ENCODE data around the gene DHRS9. TPM values are rescaled to one million over a fixed set of nuclear protein-coding genes. Genes with fewer than 3 reads are reported as not detected.
A peak's percentile ranks its signal among the peaks of the same experiment; 100 is the strongest.

The DHRS9 gene
- total and polyA plus RNA-seq, 9 of the 15 experiments (the other 6 are each of a cell fraction or from before 2014, with no cell fraction given), result 0.27 to 1.7 (median 0.69) TPM

DNA sequence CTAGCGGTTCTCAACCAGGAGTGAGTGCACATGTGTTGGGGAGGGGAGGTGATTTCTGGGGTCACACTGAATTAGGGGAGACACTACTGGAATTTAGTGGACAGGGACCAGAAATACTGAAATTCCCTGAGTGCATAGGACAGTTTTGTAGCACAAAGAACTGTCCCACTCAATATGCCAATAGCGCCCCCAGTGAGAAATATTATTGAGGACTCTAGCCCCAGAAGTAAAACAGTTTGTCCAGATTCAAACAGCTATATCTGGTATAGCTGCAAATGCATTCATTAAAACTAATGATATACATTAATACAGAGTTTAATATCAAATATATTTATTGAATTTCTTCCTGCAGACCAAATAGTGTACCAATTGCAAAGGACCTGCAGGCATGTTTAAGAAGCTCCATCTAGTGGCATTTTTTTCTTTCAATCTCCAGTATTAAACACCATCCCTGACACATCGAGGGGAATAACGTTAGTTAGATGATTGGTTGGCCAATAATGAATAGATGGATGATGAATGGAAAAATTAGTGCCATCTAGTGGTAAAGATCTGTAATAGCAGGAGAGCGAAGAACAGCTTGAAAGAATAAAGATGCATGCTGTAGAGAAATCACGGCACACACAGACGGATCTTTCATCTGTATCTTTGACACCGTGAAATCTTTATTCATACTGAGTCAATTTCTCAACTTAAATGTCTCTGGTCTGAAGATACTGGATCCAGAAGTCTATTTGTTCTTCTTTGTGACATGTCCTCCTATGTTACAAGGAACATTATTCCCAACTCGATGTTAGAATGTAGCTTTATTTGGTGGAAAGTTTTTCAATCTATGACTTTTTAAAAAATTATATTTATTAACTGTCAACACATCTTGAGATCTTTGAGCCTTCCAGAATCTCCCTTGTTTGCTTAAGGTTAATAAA is 62.5 kb downstream of the DHRS9 start (continued):
- no peak for TF ChIP-seq STAG1 (CRISPR knock-in tag; IDR thresholded peaks at IDR 0.05; ENCODE audit: borderline replicate concordance)
- no peak for TF ChIP-seq HDAC3 (IDR thresholded peaks at IDR 0.05; ENCODE audit: borderline replicate concordance, partially characterized antibody)
- no peak for TF ChIP-seq ZBTB17 (CRISPR knock-in tag; IDR thresholded peaks at IDR 0.05)
- no peak for TF ChIP-seq HIVEP1 (CRISPR knock-in tag; IDR thresholded peaks at IDR 0.05)
- TF ChIP-seq U2AF1 (optimal IDR thresholded peaks at IDR 0.05; ENCODE audit: low read depth, low read length), result no peak
- TF ChIP-seq MTF1 (CRISPR knock-in tag; IDR thresholded peaks at IDR 0.05; ENCODE audit: borderline replicate concordance), result no peak
- no peak for TF ChIP-seq HDAC2 (IDR thresholded peaks at IDR 0.05)
- no peak for TF ChIP-seq FOXM1 (IDR thresholded peaks at IDR 0.05; ENCODE audit: low read depth)
- no peak for TF ChIP-seq FOXM1 (CRISPR knock-in tag; IDR thresholded peaks at IDR 0.05; ENCODE audit: low read depth)
- TF ChIP-seq, protein P1, sequence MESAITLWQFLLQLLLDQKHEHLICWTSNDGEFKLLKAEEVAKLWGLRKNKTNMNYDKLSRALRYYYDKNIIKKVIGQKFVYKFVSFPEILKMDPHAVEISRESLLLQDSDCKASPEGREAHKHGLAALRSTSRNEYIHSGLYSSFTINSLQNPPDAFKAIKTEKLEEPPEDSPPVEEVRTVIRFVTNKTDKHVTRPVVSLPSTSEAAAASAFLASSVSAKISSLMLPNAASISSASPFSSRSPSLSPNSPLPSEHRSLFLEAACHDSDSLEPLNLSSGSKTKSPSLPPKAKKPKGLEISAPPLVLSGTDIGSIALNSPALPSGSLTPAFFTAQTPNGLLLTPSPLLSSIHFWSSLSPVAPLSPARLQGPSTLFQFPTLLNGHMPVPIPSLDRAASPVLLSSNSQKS (CRISPR knock-in tag; IDR thresholded peaks at IDR 0.05), result no peak
- TF ChIP-seq RBBP5 (IDR thresholded peaks at IDR 0.05; ENCODE audit: borderline replicate concordance, insufficient read depth, low read length, poor library complexity, severe bottlenecking), result no peak
- peak; percentile 34; the same call in 1 of the 2 replicates for TF ChIP-seq CEBPB (tag; IDR thresholded peaks at IDR 0.05)
- no peak for TF ChIP-seq YBX1 (IDR thresholded peaks at IDR 0.05)
- TF ChIP-seq, protein P2, sequence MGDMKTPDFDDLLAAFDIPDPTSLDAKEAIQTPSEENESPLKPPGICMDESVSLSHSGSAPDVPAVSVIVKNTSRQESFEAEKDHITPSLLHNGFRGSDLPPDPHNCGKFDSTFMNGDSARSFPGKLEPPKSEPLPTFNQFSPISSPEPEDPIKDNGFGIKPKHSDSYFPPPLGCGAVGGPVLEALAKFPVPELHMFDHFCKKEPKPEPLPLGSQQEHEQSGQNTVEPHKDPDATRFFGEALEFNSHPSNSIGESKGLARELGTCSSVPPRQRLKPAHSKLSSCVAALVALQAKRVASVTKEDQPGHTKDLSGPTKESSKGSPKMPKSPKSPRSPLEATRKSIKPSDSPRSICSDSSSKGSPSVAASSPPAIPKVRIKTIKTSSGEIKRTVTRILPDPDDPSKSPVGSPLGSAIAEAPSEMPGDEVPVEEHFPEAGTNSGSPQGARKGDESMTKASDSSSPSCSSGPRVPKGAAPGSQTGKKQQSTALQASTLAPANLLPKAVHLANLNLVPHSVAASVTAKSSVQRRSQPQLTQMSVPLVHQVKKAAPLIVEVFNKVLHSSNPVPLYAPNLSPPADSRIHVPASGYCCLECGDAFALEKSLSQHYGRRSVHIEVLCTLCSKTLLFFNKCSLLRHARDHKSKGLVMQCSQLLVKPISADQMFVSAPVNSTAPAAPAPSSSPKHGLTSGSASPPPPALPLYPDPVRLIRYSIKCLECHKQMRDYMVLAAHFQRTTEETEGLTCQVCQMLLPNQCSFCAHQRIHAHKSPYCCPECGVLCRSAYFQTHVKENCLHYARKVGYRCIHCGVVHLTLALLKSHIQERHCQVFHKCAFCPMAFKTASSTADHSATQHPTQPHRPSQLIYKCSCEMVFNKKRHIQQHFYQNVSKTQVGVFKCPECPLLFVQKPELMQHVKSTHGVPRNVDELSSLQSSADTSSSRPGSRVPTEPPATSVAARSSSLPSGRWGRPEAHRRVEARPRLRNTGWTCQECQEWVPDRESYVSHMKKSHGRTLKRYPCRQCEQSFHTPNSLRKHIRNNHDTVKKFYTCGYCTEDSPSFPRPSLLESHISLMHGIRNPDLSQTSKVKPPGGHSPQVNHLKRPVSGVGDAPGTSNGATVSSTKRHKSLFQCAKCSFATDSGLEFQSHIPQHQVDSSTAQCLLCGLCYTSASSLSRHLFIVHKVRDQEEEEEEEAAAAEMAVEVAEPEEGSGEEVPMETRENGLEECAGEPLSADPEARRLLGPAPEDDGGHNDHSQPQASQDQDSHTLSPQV (IDR thresholded peaks at IDR 0.05), result peak; percentile 55; the same call in 1 of the 2 replicates
- no peak for TF ChIP-seq FOXA3 (CRISPR knock-in tag; conservative IDR thresholded peaks at IDR 0.05 in 1 of 2, IDR thresholded peaks at IDR 0.05 in 1 of 2)
- TF ChIP-seq ZNF354B (CRISPR knock-in tag; IDR thresholded peaks at IDR 0.05), result no peak; the same call in 1 of the 2 replicates
- no peak for TF ChIP-seq ZNF511 (CRISPR knock-in tag; IDR thresholded peaks at IDR 0.05)
- no peak for TF ChIP-seq ZNF184 (CRISPR knock-in tag; IDR thresholded peaks at IDR 0.05)
- 0 out of 4 replicates have a peak, but pooled peaks of 1 of the 2 experiments have one; percentile 8 for TF ChIP-seq TRIM24 (IDR thresholded peaks at IDR 0.05)
- TF ChIP-seq ZNF507 (tag; conservative IDR thresholded peaks at IDR 0.05), result no peak
